GM18505 (cell line): ENCODE data around the gene OR10C1.

ENCODE experiments used
- ATAC-seq: cut with Tn5 transposase; IDR thresholded peaks from one replicate; pipeline ENCODE4 v1.9.1; 2021; ENCODE audit not compliant: unreplicated experiment
- POLR2A ChIP-seq: IDR thresholded peaks from 4 replicates; pipeline ENCODE4 v1.6.1; 2011; ENCODE audit warnings: borderline replicate concordance; ENCODE audit not compliant: insufficient read depth, insufficient read length; ENCODE audit errors: extremely low read depth

The OR10C1 gene

DNA sequence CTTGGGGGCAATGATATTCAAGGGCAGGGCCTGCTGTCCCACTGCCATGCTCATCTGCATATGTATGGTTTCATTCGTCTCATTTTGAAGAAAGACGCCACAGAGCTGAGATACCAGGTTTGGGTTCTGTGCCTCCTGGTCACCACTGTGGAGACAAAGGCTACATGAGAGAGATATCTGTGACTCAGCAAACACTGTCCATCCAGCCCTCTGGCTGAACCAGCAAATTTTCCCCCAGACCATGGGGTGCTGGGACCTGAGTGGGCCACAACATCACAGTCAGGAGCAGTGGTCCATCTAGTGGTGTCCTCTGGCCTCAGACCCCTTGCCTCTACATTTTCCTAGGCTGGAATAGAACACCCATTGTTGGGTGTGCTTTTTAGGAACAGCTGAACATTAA, 48.6 kb downstream of the OR10C1 start, which contains the start of gene MAS1L:
MAS1L (minus strand) TSS at position 297 of the 400 bp plus-strand sequence; CDS start at position 243, 54 bp downstream.
- TF ChIP-seq POLR2A = no peak

DNA sequence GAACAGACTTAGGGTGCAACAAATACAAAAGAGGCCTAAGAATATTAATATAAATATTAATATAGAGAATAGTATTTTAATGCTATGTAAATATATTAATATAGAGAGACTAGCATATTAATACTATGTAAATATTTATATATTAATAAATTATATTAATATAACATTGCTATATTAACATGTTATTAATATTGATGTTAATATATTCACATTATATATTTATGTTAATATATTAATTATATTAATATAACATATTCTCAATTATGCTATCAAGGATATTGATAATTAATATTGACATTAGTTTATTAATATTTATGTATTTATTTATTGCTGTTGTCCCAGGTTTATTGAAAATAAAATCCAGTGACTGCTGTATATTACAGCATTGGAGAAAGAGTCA, 49.8 kb downstream of the OR10C1 start:
- TF ChIP-seq POLR2A = no peak
- ATAC-seq = no peak

More for the DNA sequence above, 48.6 kb downstream of the OR10C1 start, which contains the start of gene MAS1L:
- ATAC-seq = no peak

DNA sequence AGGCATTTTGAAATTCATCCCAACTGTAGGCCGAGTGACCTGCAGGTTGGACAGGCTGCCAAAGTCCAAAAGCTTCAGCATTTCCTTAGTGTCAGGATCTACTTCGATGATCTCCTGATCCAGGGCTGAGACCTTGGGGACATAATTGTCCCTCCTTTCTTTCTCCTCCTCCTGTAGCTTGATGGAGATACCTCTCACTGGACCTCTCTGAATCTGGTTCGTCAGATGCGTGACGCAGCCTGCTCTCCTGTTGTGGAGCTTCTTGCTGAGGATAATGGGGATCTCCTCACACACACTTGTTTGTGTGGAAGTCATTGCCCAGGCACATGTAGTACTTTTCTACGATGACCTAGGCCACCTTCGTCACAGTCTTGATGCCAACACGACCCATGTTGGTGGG, 50.2 kb downstream of the OR10C1 start:
- no peak for TF ChIP-seq POLR2A
- no peak for ATAC-seq

DNA sequence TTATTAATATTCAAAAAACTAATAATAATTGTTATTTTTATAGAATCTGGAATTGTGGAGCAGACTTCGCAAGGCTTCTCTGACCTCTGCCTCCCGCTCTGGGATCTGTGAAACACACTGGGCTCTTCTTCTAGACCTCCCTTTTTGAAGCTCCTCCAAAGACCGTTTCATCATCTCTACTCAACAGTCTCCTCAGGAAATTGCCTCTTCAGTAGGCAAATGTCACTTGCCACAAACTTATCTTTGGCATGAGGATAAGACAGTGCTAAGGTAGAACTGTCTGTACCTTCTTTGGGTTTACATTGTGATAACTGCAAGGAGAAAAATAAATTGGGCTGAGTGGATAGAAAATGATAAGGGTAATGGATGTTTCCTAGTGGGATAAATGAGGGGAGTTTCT, 50.9 kb downstream of the OR10C1 start:
- no peak for ATAC-seq
- no peak for TF ChIP-seq POLR2A

GRCh38 chr6:29490552-29490951, 51.4 kb downstream of the OR10C1 start:
- ATAC-seq = no peak
- TF ChIP-seq POLR2A = no peak
